WTC11 (cell line): ENCODE results near the gene UBALD1.

ENCODE experiments used
- ATF2 ChIP-seq: sonication (generic); formaldehyde crosslinking; IDR thresholded peaks from 2 replicates; pipeline ENCODE4 v1.8.1; 2022; ENCODE audit warnings: low read depth, missing genetic modification reagents, borderline replicate concordance
- ATF3 ChIP-seq: sonication (generic); formaldehyde crosslinking; conservative IDR thresholded peaks from 2 replicates; pipeline ENCODE4 v1.8.1; 2022; ENCODE audit warnings: mild to moderate bottlenecking, missing genetic modification reagents
- CTCF ChIP-seq: fragments of 200-600 bp; IDR thresholded peaks from 2 replicates; pipeline ENCODE4 v1.8.0; 2022; ENCODE audit warnings: antibody characterized with exemption
- E2F5 ChIP-seq: sonication (generic); formaldehyde crosslinking; IDR thresholded peaks from 2 replicates; pipeline ENCODE4 v1.8.1; 2022; ENCODE audit warnings: mild to moderate bottlenecking, moderate library complexity, missing genetic modification reagents
- FOXP4 ChIP-seq: sonication (generic); formaldehyde crosslinking; IDR thresholded peaks from 2 replicates; pipeline ENCODE4 v1.8.0; 2022; ENCODE audit warnings: mild to moderate bottlenecking, missing genetic modification reagents
- JUN ChIP-seq: sonication (generic); formaldehyde crosslinking; IDR thresholded peaks from 2 replicates; pipeline ENCODE4 v1.8.0; 2023; ENCODE audit warnings: mild to moderate bottlenecking, missing genetic modification reagents
- USF1 ChIP-seq: sonication (generic); formaldehyde crosslinking; IDR thresholded peaks from 2 replicates; pipeline ENCODE4 v1.8.0; 2022; ENCODE audit warnings: mild to moderate bottlenecking, missing genetic modification reagents

- TF ChIP-seq CTCF: no peak
- no peak for TF ChIP-seq E2F5
- no peak for TF ChIP-seq JUN (CRISPR knock-in tag)
- TF ChIP-seq USF1 (CRISPR knock-in tag): no peak
- no peak for TF ChIP-seq FOXP4
- no peak for TF ChIP-seq ATF3 (CRISPR knock-in tag)
- no peak for TF ChIP-seq ATF2 (CRISPR knock-in tag)
Observed at GRCh38 chr16:4583906-4584305, 30.8 kb downstream of the UBALD1 start.
